GM23338 (cell line): ENCODE data around the gene NTNG2. TPM values are rescaled to one million over a fixed set of nuclear protein-coding genes. Genes with fewer than 3 reads are reported as not detected.

Experiments
- ATAC-seq: fragments of 200-7000 bp; cut with Tn5 transposase; 3 replicates; pipeline ENCODE4 v1.9.1; 2020
- DNase-seq: peaks from one replicate; pipeline ENCODE4 v3.0.0-alpha.2; 2015; ENCODE audit warnings: low spot score
- H2AFZ ChIP-seq: fragments of 200-600 bp; sonication (generic); 2 replicates; pipeline ENCODE4 v1.8.0; 2016; ENCODE audit warnings: antibody characterized with exemption, mild to moderate bottlenecking, moderate library complexity
- H3F3A ChIP-seq: fragments of 200-600 bp; sonication (generic); replicated peaks from 2 replicates; pipeline ENCODE4 v1.8.0; 2017; ENCODE audit warnings: antibody characterized with exemption, mixed run types, low read depth
- H3K27ac ChIP-seq: fragments of 200-600 bp; sonication (generic); 2 replicates; pipeline ENCODE4 v1.6.1; 2016; ENCODE audit warnings: low read depth
- H3K27me3 ChIP-seq: fragments of 200-600 bp; sonication (generic); 2 replicates; pipeline ENCODE4 v1.8.0; 2016; ENCODE audit warnings: mild to moderate bottlenecking, mixed run types, moderate library complexity; ENCODE audit not compliant: insufficient read depth
- H3K36me3 ChIP-seq: fragments of 200-600 bp; sonication (generic); 2 replicates; pipeline ENCODE4 v1.8.0; 2016; ENCODE audit warnings: mild to moderate bottlenecking; ENCODE audit not compliant: insufficient read depth
- H3K4me1 ChIP-seq: fragments of 200-600 bp; sonication (generic); 2 replicates; pipeline ENCODE4 v1.8.0; 2016; ENCODE audit warnings: mild to moderate bottlenecking, moderate library complexity; ENCODE audit not compliant: insufficient read depth
- H3K4me2 ChIP-seq: fragments of 200-600 bp; sonication (generic); 2 replicates; pipeline ENCODE4 v1.7.1; 2017; ENCODE audit warnings: mixed run types
- H3K4me3 ChIP-seq: fragments of 200-600 bp; sonication (generic); 2 replicates; pipeline ENCODE4 v1.6.1; 2016; ENCODE audit warnings: mixed run types
- H3K79me2 ChIP-seq: fragments of 200-600 bp; sonication (generic); replicated peaks from 2 replicates; pipeline ENCODE4 v1.8.0; 2017; ENCODE audit warnings: mild to moderate bottlenecking; ENCODE audit not compliant: insufficient read depth
- H3K9me2 ChIP-seq: fragments of 200-600 bp; sonication (generic); 2 replicates; pipeline ENCODE4 v1.8.0; 2017; ENCODE audit not compliant: insufficient read depth
- H4K20me1 ChIP-seq: fragments of 200-600 bp; sonication (generic); replicated peaks from 2 replicates; pipeline ENCODE4 v1.8.0; 2017; ENCODE audit warnings: mild to moderate bottlenecking; ENCODE audit not compliant: insufficient read depth
- H3K27ac Mint-ChIP-seq: 2 replicates; pipeline ENCODE4 v1.8.0; 2020; ENCODE audit warnings: inconsistent platforms, mild to moderate bottlenecking, moderate library complexity, mixed read lengths
- H3K27me3 Mint-ChIP-seq: 3 replicates; pipeline ENCODE4 v1.8.0; 2022; ENCODE audit warnings: low read depth, mild to moderate bottlenecking, moderate library complexity, mixed read lengths, inconsistent platforms; ENCODE audit not compliant: insufficient read depth, poor library complexity
- H3K36me3 Mint-ChIP-seq: 3 replicates; pipeline ENCODE4 v1.8.0; 2021; ENCODE audit warnings: low read depth, mild to moderate bottlenecking, inconsistent platforms, moderate library complexity, mixed read lengths
- H3K4me1 Mint-ChIP-seq: 3 replicates; pipeline ENCODE4 v1.8.0; 2020; ENCODE audit warnings: mild to moderate bottlenecking, inconsistent platforms, mixed read lengths
- H3K4me3 Mint-ChIP-seq: 3 replicates; pipeline ENCODE4 v1.8.0; 2021; ENCODE audit warnings: moderate library complexity, mild to moderate bottlenecking, inconsistent platforms, mixed read lengths
- H3K9me3 Mint-ChIP-seq: 3 replicates; pipeline ENCODE4 v1.8.0; 2020; ENCODE audit warnings: moderate library complexity, mild to moderate bottlenecking, inconsistent platforms, mixed read lengths
- CREB1 ChIP-seq: fragments of 250-450 bp; sonication (Bioruptor Pico); IDR thresholded peaks from 2 replicates; pipeline ENCODE4 v1.5.0; 2020; ENCODE audit warnings: low read depth, mild to moderate bottlenecking, moderate library complexity
- CTCF ChIP-seq, 2 experiments: fragments of 200-600 bp in 1 of 2; sonication (generic) in 1 of 2; conservative IDR thresholded peaks; 2 replicates each; pipeline versions ENCODE4 v1.5.1 to v1.6.1; 2016 to 2017; ENCODE audit warnings: antibody characterized with exemption in 2 of 2, low read depth in 2 of 2, mild to moderate bottlenecking in 2 of 2, moderate library complexity in 1 of 2
- EZH2 ChIP-seq: fragments of 200-600 bp; sonication (generic); IDR thresholded peaks from one replicate; pipeline ENCODE4 v1.8.0; 2017; ENCODE audit warnings: antibody characterized with exemption, mild to moderate bottlenecking, low read depth; ENCODE audit not compliant: unreplicated experiment
- EZH2phosphoT487 ChIP-seq: fragments of 200-600 bp; sonication (generic); IDR thresholded peaks from one replicate; pipeline ENCODE4 v1.8.1; 2018; ENCODE audit warnings: antibody characterized with exemption; ENCODE audit not compliant: unreplicated experiment
- JUNB ChIP-seq: IDR thresholded peaks from one replicate; pipeline ENCODE4 v1.6.1; 2016; ENCODE audit warnings: antibody characterized with exemption; ENCODE audit not compliant: unreplicated experiment
- NANOG ChIP-seq: IDR thresholded peaks from 2 replicates; pipeline ENCODE4 v1.6.1; 2016; ENCODE audit warnings: antibody characterized with exemption, borderline replicate concordance
- POLR2AphosphoS5 ChIP-seq: IDR thresholded peaks from 2 replicates; pipeline ENCODE4 v1.6.1; 2016; ENCODE audit warnings: antibody characterized with exemption, low read depth
- STAT1 ChIP-seq: IDR thresholded peaks from one replicate; pipeline ENCODE4 v1.6.1; 2016; ENCODE audit warnings: antibody characterized with exemption; ENCODE audit not compliant: unreplicated experiment
- ZNF331 ChIP-seq: fragments of 250-450 bp; sonication (Bioruptor Pico); IDR thresholded peaks from 2 replicates; pipeline ENCODE4 v1.5.0; 2020; ENCODE audit warnings: low read depth, mild to moderate bottlenecking, moderate library complexity
- ZNF462 ChIP-seq: fragments of 250-450 bp; sonication (Bioruptor Pico); IDR thresholded peaks from 2 replicates; pipeline ENCODE4 v1.5.0; 2020; ENCODE audit warnings: mild to moderate bottlenecking, moderate library complexity
- polyA plus RNA-seq: library from polyadenylated mRNA; unstranded; fragments of >200 nt; fragmentation: Nextera tagmentation; extraction: Ambion mirVana; gene quantifications from 2 replicates; pipeline ENCODE4 v1.2.1, GENCODE V29; 2016
- total RNA-seq: library from RNA; depleted of rRNA; stranded (reverse); fragments of >200 nt; shearing (Covaris generic); gene quantifications from 2 replicates; pipeline ENCODE4 v1.2.3, GENCODE V29; 2014

The NTNG2 gene
- total and polyA plus RNA-seq, 2 experiments from 2014 or later, result 0.99 to 1.7 TPM

DNA sequence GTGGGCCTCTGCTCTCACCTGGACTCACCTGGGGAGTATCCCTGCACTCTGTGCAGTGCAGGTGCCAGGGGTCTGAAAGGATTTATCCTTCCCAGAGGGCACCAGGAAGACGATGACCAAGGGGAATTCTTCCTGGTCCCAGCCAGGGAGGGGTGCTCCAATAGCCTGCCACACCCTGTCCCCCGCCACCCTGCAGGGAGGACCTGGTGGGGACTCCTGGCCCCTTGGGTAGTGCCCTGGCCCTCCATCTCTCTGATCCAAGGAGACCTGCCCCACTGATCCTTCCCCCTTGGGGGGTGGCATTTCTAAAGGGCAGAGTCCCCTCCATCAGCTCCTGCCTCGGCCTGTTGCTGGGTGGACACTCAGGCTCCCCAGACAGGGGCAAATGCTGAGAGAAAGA, 70.7 kb downstream of the NTNG2 start (continued):
- TF ChIP-seq ZNF462 (CRISPR knock-in tag), result no peak
- no peak for TF ChIP-seq ZNF331 (CRISPR knock-in tag)

DNA sequence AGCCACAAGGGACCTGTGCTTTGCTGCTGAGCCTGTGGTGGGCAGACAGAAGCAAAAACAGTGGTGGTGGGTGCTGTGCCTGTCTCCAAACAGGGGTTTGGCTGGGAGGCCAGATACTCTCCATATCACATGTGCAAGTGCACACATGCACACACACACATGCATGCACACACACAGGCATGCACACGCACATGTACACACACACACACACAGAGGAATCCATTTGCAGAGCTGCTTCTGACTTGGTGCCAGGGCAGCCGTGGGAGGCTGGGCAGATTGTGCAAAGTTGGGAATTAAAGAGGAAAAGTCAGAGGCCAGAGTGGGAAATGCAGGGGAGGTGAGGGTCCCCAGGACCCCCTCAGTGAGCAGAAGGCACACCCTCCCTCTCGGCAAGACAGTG, 71.3 kb downstream of the NTNG2 start:
- Mint-ChIP-seq H3K27me3 (peaks cover 17% of the 10 kb centered on the region), H3K27ac (no peak overlapping the region), H3K9me3 (no peaks in the 10 kb centered on the region), H3K4me1 (peaks cover 6% of the 10 kb centered on the region; the same call in 2 of the 3 replicates), H3K4me3 (no peak overlapping the region), H3K36me3 (no peaks in the 10 kb centered on the region)
- H3K4me1 ChIP-seq, result no peaks in the 10 kb centered on the region
- no peaks in the 10 kb centered on the region for H3K9me2 ChIP-seq
- no peaks in the 10 kb centered on the region for H4K20me1 ChIP-seq
- no peak overlapping the region for H3K4me2 ChIP-seq
- no peaks in the 10 kb centered on the region for H3K36me3 ChIP-seq
- no peak for ATAC-seq
- no peak overlapping the region for H3K4me3 ChIP-seq
- H3F3A ChIP-seq, result 0 out of 2 replicates have a peak, but pooled peaks cover 4% of the 10 kb centered on the region
- H3K79me2 ChIP-seq, result no peaks in the 10 kb centered on the region
- H3K27ac ChIP-seq, result no peak overlapping the region
- H3K27me3 ChIP-seq, result no peaks in the 10 kb centered on the region
- DNase-seq, result no peak
- H2AFZ ChIP-seq, result no peak overlapping the region
- TF ChIP-seq STAT1, result no peak
- no peak for TF ChIP-seq NANOG
- TF ChIP-seq CTCF (conservative IDR thresholded peaks at IDR 0.05; ENCODE audit: low read depth in 2 of 2), result no peak
- no peak for TF ChIP-seq POLR2AphosphoS5
- no peak for TF ChIP-seq EZH2phosphoT487
- TF ChIP-seq EZH2, result no peak
- no peak for TF ChIP-seq JUNB
- no peak for TF ChIP-seq CREB1 (CRISPR knock-in tag)
